ENCODE results near the gene CEP72.

Gene CEP72

DNA sequence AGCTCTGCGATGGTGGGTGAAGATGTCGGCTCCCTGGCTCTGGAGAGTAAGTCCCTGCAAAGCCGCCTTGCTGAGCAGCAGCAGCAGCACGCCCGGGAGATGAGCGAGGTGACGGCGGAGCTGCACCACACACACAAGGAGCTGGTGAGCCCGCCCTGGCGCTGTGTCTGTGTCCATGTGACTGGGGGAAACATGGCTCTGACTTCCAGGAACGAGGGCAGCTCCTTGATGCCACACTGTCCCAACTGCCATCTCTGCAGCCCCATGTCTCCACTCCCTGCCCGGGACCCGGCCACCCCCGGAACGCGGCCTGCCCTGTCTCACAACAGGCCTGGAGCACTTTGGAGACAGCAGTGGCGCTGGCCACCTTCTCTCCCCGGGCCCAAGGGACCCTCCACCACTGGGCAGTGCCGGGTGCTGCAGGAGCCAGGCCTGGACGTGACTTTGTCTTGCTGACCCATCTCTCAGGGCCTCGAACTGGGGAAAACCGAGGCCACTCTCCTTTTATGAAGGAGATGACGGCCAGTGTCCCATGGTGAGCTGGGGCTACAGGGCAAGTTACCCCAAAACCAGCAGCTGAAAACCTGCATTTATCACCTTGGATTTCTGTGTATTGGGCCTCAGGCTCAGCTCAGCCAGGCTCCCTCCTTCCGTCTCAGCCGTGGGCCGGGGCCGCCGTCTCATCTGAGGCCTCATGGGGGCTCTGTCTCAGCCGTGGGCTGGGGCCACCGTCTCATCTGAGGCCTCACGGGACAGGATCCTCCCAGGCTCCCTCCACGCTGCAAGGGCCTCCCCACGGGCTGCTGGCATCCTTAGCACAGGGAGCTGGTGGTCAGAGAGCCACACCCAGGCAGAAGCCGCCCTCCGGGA is 28.6 kb downstream of the CEP72 start:
- no peak for DNase-seq

- DNase-seq: no peak
Observed at GRCh38 chr5:641331-641765, 29.2 kb downstream of the CEP72 start.

DNA sequence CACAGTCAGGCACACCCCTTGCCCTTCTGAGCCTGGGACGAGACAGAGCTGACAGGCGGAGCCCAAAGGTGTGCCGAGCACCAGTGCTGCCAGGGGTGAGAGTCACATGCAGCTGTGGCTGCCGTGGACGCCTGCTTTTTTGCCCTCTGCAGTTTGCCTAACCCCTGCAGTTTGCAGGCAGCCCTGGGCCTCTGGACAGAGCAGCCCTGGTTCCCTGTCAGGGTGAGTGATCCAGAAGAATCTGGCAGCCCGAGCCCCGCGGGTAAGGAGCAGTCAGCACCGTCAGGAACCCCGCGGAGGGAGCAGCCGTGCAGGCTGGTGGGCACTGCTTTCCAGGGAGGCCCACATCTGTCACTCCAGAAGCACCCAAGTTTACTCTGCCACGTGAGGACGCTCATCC is 30.3 kb downstream of the CEP72 start:
- DNase-seq: no peak

GRCh38 chr5:643351-643801 is 31.2 kb downstream of the CEP72 start:
- no peak for DNase-seq

- DNase-seq: no peak
Observed at GRCh38 chr5:643811-644271, 31.7 kb downstream of the CEP72 start.

DNA sequence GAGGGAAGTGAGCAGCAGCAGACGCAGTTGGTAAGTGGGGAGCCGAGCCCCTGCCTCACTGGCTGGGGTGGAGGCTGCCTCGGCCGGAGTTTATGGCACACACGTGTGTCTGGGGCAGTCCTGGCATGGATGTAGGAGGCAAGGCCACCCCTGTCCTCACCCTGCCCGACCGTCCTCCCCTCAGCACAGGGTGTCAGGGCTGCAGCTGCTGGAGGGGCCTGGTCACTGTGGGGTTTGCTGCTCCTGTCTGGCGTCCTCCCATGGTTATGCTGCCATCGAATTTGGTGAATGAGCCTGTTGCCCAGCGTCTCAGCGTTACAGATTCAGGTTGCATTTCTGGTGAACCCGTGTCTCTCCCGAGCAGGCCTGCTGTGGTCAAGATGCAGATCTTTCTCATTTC is 32.4 kb downstream of the CEP72 start:
- DNase-seq: no peak

GRCh38 chr5:644971-645370 is 32.8 kb downstream of the CEP72 start:
- no peak for DNase-seq

GRCh38 chr5:645421-645820 is 33.3 kb downstream of the CEP72 start:
- no peak for DNase-seq

- DNase-seq: no peak
Observed at GRCh38 chr5:646396-647201, 34.5 kb downstream of the CEP72 start.

- DNase-seq: no peak
Observed at GRCh38 chr5:647311-647710, 35.2 kb downstream of the CEP72 start.

DNA sequence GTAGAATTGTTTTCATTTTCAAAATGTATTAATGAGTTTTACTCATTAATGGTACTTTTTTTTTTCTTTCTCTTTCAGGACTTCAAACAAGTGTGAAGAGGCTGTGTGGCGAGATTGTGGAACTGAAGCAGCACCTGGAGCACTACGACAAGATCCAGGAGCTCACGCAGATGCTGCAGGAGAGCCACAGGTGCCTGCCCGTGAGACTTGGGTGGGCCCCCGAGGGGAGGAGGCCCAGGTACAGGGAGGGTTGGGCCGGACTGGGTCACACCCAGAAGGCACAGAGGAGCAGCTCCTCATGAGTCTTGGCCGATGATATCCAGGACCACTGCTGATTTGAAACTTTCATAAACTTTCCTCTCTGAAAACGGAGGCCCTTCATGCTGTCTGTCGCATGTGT is 35.6 kb downstream of the CEP72 start:
- DNase-seq: no peak

DNA sequence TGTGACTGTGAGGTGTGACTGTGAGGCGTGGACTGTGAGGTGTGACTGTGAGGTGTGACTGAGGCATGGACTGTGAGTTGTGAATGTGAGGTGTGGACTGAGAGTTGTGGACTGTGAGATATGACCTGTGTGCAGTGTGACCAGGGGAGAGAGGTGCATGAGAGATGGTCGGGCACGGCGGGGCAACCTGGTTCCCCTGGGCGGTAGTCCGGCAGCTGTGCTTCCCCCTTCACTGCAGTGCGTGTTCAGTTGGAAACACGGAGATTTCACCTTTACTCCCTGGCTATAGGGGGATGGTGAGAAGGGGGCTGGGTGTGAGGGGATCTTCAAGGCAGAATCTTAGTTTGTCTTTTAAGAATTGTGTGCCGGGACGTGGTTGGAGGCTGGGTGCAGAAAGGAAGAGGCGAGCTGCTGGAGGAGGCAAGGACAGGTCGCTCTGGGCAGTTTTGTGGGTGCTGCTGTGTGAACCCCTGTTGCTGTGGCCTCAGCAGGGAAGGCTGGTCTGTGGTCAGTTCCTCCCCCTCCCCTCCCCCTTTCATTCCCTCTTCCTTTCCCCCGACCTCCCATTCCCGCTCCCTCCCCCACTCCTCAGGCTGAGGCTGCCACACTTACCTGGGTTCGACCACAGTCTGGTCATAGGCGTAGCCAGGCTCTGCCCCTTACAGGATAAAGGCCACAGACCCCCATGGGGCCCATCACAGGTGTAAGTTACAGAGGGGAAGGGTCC is 39.3 kb downstream of the CEP72 start:
- no peak for DNase-seq

GRCh38 chr5:652023-652515 is 39.9 kb downstream of the CEP72 start:
- DNase-seq: no peak

DNA sequence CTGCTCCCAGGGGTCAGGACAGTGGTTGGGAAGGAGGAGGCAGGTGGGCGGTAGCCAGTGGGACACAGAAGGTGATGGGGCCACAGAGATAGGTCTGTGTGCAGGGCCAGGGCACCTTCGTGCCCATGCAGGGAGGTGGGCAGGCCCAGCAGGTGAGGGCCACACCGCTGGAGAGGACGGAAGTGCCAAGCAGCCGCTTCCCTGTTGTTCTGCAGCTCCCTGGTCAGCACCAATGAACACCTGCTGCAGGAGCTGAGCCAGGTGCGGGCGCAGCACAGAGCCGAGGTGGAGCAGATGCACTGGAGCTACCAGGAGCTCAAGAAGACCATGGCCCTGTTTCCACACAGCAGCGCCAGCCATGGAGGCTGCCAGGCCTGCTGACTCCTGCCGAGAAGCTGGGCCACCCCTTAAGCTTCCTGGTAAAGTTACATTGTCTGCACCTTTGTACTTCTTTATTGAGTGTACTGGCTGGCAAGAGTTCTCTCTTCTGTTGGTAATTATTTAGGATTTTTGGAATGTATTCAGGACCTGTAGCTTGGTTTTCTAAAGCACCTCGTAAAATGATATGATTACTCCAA is 40.7 kb downstream of the CEP72 start:
- DNase-seq: peak; percentile 56

DNA sequence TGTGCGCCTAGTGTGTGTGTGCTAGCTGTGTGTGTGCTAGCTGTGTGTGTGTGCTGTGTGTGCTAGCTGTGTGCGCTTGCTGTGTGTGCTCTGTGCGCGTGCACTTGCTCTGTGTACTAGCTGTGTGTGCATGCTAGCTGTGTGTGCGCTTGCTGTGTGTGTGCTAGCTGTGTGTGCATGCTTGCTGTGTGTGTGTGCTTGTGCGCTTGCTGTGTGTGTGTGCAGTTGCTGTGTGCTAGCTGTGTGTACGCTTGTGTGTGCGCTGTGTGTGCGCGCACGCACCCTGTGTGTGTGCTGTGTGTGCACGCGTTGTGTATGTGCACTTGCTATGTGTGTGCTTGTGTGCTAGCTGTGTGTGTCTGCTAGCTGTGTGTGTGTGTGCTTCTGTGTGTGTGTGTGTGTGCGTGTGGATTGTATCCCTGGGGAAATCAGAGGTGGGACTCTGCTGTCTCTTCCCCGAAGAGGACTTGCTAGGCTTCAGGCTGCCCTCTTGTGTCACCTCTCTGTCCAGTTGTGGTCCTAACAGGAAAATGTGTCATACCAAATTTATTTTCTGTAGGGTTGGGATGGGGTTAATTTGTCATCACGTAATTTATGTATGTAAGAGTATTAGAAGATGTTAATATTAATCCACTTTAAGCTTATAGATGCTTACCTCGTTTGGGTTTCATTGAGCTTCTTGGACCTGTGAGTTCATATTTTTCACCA is 42.1 kb downstream of the CEP72 start:
- DNase-seq: no peak

DNA sequence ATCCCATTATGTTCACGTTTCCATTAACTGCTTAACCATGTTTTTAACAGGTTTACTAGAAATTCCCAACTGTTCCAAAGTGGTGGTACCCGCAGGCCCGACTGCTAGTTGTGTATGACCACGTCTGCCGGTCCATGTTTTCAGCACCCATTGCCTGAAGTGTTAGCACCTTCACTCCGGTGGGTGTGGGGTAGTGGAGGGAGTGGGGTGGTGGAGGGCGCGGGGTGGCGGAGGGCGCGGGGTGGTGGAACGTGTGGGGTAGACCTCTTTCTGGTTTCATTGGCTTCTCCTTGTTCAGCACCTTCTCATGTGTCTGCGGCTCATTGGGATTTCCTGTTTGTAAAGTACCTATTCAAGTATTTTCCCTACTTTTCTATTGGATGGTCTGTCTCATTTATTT is 43.3 kb downstream of the CEP72 start:
- no peak for DNase-seq

- DNase-seq: no peak
Observed at GRCh38 chr5:657570-657969, 45.4 kb downstream of the CEP72 start.

DNA sequence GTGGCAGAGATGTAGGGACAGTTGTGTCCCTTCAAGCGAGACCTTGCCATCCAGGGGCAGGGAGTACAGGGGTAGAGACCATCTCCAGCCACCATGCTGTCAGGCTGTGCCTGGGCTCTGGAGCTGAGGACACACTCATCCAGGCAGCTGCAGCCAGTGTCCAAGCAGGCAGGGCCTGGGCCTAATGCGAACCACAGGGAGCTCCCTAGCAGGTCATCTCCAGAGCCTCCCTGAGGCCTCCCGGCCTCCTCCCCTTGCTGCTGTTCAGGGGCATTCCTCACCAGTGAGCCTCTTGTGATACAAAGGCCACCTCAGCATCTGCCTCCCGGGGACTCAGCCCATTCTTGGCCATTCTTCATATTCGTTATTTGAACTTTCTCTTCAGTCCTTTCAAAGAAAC is 46.0 kb downstream of the CEP72 start:
- DNase-seq: no peak

DNA sequence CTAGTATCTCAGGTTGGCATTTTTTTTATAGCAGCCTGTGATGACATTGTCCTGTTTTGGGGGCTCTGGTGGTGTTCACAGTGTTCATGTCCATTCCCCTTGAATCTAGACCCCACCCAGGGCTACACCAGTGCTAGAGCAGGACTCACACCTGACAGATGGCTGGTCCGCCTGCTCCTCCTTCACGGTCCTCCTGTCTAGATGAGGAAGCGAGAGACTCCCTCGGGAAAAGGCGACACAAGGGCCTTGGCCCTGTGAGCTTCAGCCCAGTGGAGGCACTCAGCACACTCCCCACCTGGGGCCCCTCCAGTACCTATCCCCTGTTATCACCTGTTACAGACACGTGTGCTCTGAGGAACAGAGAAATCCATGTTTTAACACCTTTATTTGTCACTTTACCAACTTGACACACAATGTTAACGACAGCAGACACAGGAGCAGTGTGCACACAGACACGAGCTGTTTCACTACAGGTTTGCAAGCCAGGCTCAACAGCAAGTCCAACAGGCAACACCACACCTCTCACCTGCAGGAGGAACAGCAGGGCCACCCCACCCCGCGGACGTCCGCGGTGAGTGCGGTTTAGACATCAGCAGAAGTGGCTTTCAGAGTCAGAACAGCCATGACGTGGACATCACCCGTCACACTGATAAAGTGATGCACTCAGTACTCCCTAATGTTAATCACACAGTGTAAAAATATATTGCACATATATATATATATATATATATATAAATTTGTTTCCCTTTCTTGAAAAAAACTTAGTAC is 47.5 kb downstream of the CEP72 start:
- no peak for DNase-seq

DNA sequence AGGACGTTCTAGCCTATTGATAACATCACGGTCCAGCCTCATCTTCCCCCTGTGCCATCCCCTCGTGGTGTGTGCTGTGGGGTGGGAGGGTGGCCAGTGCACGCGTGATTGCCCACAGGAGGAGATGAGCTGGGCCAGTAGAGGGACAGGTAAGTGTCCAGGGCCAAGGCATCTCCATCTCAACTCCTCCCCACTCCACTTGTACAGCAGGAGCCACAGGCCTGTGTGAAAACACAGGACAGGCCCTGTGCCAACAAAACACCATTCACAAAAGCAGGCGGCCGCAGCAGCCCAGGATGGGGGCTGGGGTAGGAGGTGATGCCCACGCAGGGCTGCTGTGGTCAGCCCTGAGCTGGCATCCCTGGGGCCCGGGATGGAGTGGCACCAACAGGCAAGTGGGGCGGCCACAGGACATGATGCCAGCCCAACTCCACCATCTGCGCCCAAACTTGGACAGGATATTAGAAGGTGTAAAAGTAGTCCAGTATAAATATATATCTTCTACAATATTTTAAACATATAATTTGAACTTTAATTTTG is 48.4 kb downstream of the CEP72 start:
- DNase-seq: no peak
